Choroid plexus epithelial cell (primary cell): ENCODE results near the gene C1QL3.

Experiments
- DNase-seq: peaks from one replicate; pipeline ENCODE4 v3.0.0-alpha.2; 2010; ENCODE audit warnings: low read depth
- H3K4me3 ChIP-seq: 2 replicates; pipeline ENCODE4 v1.5.1; 2011; ENCODE audit warnings: low read depth, mild to moderate bottlenecking, control low read depth, low read length, moderate library complexity
- TF ChIP-seq, protein P1 (sequence below): conservative IDR thresholded peaks from 2 replicates; pipeline ENCODE4 v1.5.1; 2011; ENCODE audit warnings: low read depth, mild to moderate bottlenecking, control low read depth, inconsistent platforms, low read length, moderate library complexity

The C1QL3 gene

GRCh38 chr10:16519908-16520861, 1.5 kb downstream of the C1QL3 start:
- TF ChIP-seq, protein P1, sequence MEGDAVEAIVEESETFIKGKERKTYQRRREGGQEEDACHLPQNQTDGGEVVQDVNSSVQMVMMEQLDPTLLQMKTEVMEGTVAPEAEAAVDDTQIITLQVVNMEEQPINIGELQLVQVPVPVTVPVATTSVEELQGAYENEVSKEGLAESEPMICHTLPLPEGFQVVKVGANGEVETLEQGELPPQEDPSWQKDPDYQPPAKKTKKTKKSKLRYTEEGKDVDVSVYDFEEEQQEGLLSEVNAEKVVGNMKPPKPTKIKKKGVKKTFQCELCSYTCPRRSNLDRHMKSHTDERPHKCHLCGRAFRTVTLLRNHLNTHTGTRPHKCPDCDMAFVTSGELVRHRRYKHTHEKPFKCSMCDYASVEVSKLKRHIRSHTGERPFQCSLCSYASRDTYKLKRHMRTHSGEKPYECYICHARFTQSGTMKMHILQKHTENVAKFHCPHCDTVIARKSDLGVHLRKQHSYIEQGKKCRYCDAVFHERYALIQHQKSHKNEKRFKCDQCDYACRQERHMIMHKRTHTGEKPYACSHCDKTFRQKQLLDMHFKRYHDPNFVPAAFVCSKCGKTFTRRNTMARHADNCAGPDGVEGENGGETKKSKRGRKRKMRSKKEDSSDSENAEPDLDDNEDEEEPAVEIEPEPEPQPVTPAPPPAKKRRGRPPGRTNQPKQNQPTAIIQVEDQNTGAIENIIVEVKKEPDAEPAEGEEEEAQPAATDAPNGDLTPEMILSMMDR = no peak
- no peak for DNase-seq
- peak overlapping the region; percentile 5 for H3K4me3 ChIP-seq

GRCh38 chr10:16519250-16519907, 2.3 kb downstream of the C1QL3 start:
- no peak for DNase-seq
- TF ChIP-seq, protein P1 = no peak
- H3K4me3 ChIP-seq = peak overlapping the region; percentile 13

GRCh38 chr10:16518822-16519221, 2.9 kb downstream of the C1QL3 start:
- TF ChIP-seq, protein P1 = peak; percentile 45
- H3K4me3 ChIP-seq = no peak overlapping the region
- peak; percentile 26 for DNase-seq

- no peak for DNase-seq
- no peak overlapping the region for H3K4me3 ChIP-seq
- TF ChIP-seq, protein P1 = no peak
Observed at GRCh38 chr10:16510843-16511242, 10.8 kb downstream of the C1QL3 start.

DNA sequence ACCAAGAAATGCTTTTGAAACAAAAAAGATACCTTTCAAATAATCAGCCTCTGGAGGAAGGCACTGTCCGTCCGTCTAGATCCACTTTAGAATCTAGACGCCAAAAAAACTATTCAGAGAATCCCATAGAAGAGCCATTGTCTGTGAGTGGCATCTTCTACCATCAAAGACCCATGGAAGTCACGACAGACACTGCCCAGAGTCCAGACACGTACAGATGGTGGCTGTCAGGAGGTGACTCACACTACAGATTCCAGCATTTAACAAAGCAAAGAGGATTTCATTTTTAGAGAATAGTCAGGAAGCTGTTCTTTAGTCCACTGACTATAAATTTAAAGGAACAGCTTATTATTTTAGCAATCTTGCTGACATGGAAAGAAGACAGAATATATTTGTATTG, 11.7 kb downstream of the C1QL3 start:
- TF ChIP-seq, protein P1 = no peak
- no peak for DNase-seq
- no peak overlapping the region for H3K4me3 ChIP-seq

GRCh38 chr10:16505161-16505560, 16.5 kb downstream of the C1QL3 start:
- no peak overlapping the region for H3K4me3 ChIP-seq
- DNase-seq = peak; percentile 54
- TF ChIP-seq, protein P1 = no peak
